Endometrial microvascular endothelial cells (primary cell): ENCODE data around the gene UCP2. TPM values are rescaled to one million over a fixed set of nuclear protein-coding genes. Genes with fewer than 3 reads are reported as not detected.

ENCODE experiments used
- in situ Hi-C: cut with HindIII; loops from 2 replicates; pipeline ENCODE4 v1.10.0; 2017; ENCODE audit warnings: low sequenced_read_pairs, low pct_unique_long_range_greater_than_20kb; ENCODE audit errors: inconsistent ontology term
- total RNA-seq: library from RNA; depleted of rRNA; stranded (reverse); fragments of >200 nt; gene quantifications from one replicate; pipeline ENCODE4 v1.2.3, GENCODE V29; 2015; ENCODE audit errors: inconsistent ontology term

The UCP2 gene
- total RNA-seq, 1 donor from 2014 or later, result 0.74 TPM

DNA sequence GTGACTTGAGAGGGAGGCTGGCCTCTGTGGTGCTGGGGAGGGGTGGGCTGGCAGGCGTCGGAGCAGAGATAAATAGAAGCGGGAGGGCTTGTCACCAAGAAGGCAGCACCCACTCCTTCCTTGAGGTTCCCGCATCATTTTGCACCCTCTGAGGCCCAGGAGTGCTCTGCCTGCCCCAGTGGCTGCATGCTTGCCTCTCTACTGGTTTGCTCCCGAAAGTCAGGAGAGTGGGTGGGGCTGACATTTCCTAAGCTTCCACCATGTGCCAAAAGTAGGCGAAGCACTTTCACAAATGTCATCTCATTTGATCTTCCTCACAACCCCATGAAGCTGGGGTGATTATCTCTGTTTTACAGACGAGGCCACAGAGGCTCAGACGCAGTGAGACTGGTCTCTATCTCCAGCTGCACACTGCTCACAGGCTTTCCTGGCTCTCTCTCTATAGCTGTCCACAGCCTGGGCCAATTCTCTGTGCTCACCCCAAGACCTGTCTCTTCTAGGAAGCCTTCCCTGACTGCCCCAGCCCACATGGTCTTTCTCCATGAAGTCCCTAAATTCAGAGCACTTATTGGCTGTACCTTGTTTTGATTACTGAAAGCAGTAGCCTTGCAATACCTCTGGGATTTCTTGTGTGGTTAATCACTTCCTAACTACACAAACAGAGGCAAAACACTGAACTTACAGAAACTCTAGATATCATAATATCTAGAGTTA lies 28.9 kb upstream of the UCP2 start:
- in situ Hi-C loops, result no loop called here

GRCh38 chr11:74010306-74011300 lies 28.0 kb upstream of the UCP2 start:
- in situ Hi-C loops, result no loop called here

DNA sequence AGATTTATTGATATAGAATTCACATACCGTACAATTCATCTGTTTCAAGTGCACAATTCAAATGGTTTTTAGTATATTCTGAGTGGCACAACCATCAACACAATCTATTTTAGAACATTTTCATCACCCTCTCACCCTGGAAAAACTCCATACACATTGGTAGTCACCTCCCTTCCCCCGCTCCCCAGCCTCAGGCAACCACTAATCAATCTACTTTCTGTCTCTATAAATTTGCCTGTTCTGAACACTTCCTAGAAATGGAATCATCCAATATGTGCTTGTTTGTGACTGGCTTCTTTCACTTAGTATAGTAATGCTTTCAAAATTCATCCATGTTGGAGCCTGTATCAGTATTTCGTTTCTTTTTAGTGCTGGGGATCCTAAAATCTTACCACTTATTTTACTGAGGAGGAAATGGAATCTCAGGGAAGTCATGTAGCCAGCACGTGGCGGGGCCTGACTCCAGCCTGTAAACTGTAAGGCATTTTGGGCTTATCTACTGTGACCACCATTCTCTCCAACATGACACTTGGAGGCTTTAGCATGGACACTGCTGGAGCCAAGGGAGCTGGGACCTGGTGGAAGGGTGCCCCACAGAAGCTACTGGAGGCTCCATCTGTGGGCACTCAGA lies 27.1 kb upstream of the UCP2 start:
- in situ Hi-C loops, result no loop called here

- in situ Hi-C loops, result no loop called here
Observed at GRCh38 chr11:74009230-74009547, 26.5 kb upstream of the UCP2 start.

GRCh38 chr11:74008373-74009229 lies 26.0 kb upstream of the UCP2 start, which contains the start of gene UCP3:
TSS of gene UCP3 (minus strand) at chr11:74009085. CDS start at chr11:74007042, 2,043 bp downstream.
- in situ Hi-C loops, result no loop called here

- in situ Hi-C loops, result no loop called here
Observed at GRCh38 chr11:74007691-74008372, 25.2 kb upstream of the UCP2 start.

DNA sequence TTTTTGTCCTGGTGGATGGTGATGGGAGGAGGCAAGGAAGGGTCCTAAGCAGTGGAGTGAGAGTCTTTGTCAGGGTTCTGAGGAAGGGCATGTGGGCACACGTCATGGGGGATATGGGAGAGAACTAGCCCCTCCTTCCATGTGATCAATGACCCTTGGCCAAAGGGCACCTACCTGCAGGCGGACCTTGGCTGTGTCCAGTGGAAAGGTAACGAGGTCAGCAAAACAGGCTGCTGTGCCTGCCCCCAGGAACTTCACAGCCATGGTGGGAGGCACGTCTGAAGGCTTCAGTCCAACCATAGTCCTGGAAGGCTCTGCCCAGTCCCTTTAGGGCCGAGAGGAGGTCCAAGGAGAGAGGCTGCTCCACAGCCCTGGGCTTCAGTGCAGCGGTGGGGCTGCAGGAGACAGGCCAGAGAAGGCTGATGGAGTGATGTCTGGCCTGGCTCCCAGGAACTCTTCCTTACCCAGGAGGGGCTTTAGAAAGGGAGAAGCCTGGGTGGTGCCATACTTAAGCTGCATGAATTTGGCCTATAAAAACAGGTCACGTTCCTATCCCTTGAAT lies 24.2 kb upstream of the UCP2 start:
- in situ Hi-C loops, result no loop called here

- in situ Hi-C loops, result no loop called here
Observed at GRCh38 chr11:74005721-74006517, 23.3 kb upstream of the UCP2 start.

- in situ Hi-C loops, result no loop called here
Observed at GRCh38 chr11:74004759-74005615, 22.3 kb upstream of the UCP2 start.

- in situ Hi-C loops, result no loop called here
Observed at GRCh38 chr11:74004046-74004695, 21.5 kb upstream of the UCP2 start.

DNA sequence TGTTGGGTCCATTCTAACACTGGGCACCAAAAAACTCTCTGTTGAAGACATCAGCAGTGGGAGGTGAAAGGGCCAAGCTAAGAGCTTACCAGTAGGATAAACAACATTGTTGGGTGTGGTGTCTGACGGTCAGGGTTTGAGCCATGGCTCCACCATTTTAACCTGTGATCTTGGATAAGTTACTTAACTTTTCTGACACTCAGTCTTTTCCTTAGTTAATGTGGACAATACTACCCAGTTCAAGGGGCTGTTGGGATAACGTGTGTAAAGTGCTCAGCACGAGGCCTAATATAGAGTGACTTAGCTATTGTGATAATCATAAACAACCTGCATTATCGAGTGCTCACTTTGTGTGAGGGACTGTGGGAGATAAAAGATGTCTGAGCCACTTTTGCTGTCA lies 20.2 kb upstream of the UCP2 start:
- in situ Hi-C loops, result no loop called here

GRCh38 chr11:74001822-74002286 lies 19.2 kb upstream of the UCP2 start:
- in situ Hi-C loops, result no loop called here

GRCh38 chr11:74000307-74001133 lies 17.9 kb upstream of the UCP2 start:
- in situ Hi-C loops, result no loop called here

- in situ Hi-C loops, result no loop called here
Observed at GRCh38 chr11:73999581-74000306, 17.1 kb upstream of the UCP2 start.
